Esophagus squamous epithelium (tissue), 4 donors: Measurements from ENCODE around the gene DIAPH3.

ENCODE experiments used
- POLR2A ChIP-seq, 4 donors: fragments of 450-650 bp; IDR thresholded peaks; one replicate each; pipeline ENCODE4 v1.6.1; 2017; ENCODE audit warnings: antibody characterized with exemption in 4 of 4, mild to moderate bottlenecking in 4 of 4, moderate library complexity in 3 of 4
- TF ChIP-seq, protein P1 (sequence below), 6 experiments: fragments of 450-650 bp in 4 of 6; fragments of 200-600 bp in 2 of 6; sonication (generic) in 2 of 6; IDR thresholded peaks; one replicate each; pipeline ENCODE4 v1.5.1; 2016 to 2019; ENCODE audit warnings: antibody characterized with exemption in 6 of 6, mild to moderate bottlenecking in 4 of 6, moderate library complexity in 4 of 6

DNA sequence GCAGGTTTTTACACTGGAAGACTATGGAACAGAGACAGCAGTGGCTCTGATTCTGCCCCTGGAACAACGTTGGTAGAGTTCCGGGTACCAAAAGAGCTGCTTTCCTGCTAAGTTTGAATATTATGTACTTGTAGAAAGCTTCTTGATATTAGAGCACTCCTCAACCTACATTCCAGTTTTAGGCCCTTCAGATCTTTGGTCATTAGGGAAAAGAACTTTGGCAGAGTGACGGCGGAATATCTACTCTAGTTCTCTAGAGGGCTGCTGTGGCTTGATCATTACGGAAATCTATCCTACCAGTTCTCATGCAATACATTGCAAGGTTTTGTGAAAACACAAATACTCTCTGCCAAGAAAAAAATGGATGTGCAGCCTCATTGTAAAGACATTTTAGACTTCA is 415.7 kb downstream of the DIAPH3 start:
- TF ChIP-seq, protein P1, sequence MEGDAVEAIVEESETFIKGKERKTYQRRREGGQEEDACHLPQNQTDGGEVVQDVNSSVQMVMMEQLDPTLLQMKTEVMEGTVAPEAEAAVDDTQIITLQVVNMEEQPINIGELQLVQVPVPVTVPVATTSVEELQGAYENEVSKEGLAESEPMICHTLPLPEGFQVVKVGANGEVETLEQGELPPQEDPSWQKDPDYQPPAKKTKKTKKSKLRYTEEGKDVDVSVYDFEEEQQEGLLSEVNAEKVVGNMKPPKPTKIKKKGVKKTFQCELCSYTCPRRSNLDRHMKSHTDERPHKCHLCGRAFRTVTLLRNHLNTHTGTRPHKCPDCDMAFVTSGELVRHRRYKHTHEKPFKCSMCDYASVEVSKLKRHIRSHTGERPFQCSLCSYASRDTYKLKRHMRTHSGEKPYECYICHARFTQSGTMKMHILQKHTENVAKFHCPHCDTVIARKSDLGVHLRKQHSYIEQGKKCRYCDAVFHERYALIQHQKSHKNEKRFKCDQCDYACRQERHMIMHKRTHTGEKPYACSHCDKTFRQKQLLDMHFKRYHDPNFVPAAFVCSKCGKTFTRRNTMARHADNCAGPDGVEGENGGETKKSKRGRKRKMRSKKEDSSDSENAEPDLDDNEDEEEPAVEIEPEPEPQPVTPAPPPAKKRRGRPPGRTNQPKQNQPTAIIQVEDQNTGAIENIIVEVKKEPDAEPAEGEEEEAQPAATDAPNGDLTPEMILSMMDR (IDR thresholded peaks at IDR 0.05): no peak
- no peak for TF ChIP-seq POLR2A (IDR thresholded peaks at IDR 0.05)
